ENCODE measurements around the gene AARS2. TPM values are rescaled to one million over a fixed set of nuclear protein-coding genes. Genes with fewer than 3 reads are reported as not detected.

Gene AARS2
- total and polyA plus RNA-seq, 2 of the 8 experiments (the other 6 are each of a cell fraction or from before 2014, with no cell fraction given): 8.6 to 20.4 TPM

DNA sequence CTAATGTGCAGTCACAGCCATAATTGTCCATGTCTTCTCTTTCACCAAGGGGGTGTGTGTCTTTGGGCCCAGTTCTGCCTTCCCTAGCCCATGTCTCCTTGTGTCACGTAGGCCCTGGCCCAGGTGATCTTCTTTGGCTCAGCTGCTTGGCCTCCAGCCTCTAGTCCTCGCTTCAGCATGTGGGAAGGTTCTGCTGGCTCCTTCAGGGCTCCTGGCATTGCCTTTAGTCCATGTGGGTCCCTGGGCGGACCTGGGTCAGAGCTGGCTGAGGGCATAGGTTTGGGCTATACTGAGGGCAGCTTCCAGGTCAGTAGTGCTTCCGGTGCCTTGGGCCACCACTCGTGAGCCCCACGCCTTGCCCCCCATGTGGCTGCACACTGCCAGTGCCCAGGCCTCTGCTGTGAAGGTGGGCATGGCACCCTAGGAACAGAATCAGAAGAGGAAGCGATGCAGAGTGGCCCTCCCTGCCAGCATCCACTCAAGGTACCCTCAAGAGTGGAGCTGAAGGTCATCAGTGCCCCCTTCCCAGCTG is 12.8 kb downstream of the AARS2 start:
- Histone ChIP-seq H3K27me3 (replicated peaks in 1 of 4; ENCODE audit: control insufficient read depth in 3 of 4, extremely low read depth in 1 of 4, insufficient read depth in 3 of 4, low read length in 3 of 4) (peaks cover 0 to 18% (median 12%) of the 10 kb centered on the region in 4 experiments; a peak in 6 of 7 replicates), H3K4me1 (replicated peaks in 1 of 4; ENCODE audit: control insufficient read depth in 3 of 4, insufficient read depth in 4 of 4, low read length in 3 of 4) (peaks cover 0 to 9% (median 4%) of the 10 kb centered on the region in 4 experiments; a peak in 4 of 7 replicates), H4K20me1 (replicated peaks in 1 of 2; ENCODE audit: control insufficient read depth in 1 of 2, insufficient read depth in 2 of 2, low read length in 2 of 2) (peaks cover 2 to 3% of the 10 kb centered on the region in 2 experiments), H3K18ac (ENCODE audit: extremely low read depth, low read length) (no peak overlapping the region), H2BK5ac (ENCODE audit: low read depth, low read length) (no peak overlapping the region), H3K23ac (ENCODE audit: insufficient read length) (no peak overlapping the region), H2AFZ (ENCODE audit: low read length) (no peak overlapping the region), H2BK120ac (replicated peaks; ENCODE audit: low read depth, low read length) (no peak overlapping the region), H3K4ac (replicated peaks; ENCODE audit: insufficient read length, low read depth, low read length) (no peak overlapping the region), H3K9ac (replicated peaks in 1 of 4; ENCODE audit: extremely low read depth in 1 of 4, low read depth in 3 of 4, low read length in 3 of 4) (no peak overlapping the region), H4K91ac (replicated peaks; ENCODE audit: insufficient read length, low read length) (no peak overlapping the region), H3K4me2 (ENCODE audit: insufficient read depth in 1 of 2, low read depth in 2 of 2, low read length in 2 of 2) (no peak overlapping the region), H2BK12ac (ENCODE audit: low read depth, low read length) (no peak overlapping the region), H3K79me2 (ENCODE audit: control insufficient read depth in 1 of 2, insufficient read depth in 2 of 2, low read length in 2 of 2) (no peaks in the 10 kb centered on the region), H4K8ac (ENCODE audit: extremely low read depth, insufficient read depth, low read length) (no peak overlapping the region), H3K4me3 (ENCODE audit: extremely low read depth in 1 of 4, insufficient read depth in 2 of 4, low read depth in 3 of 4, low read length in 4 of 4) (no peak overlapping the region), H3K36me3 (ENCODE audit: control insufficient read depth in 2 of 4, insufficient read depth in 4 of 4, low read length in 3 of 4) (peaks cover 15 to 44% (median 31%) of the 10 kb centered on the region in 4 experiments), H2AK5ac (ENCODE audit: low read depth, low read length) (no peak overlapping the region), H3K79me1 (ENCODE audit: low read depth, low read length) (no peaks in the 10 kb centered on the region), H2BK15ac (ENCODE audit: low read length) (no peak overlapping the region), H3K9me3 (ENCODE audit: insufficient read depth in 2 of 2, low read depth in 1 of 2, low read length in 1 of 2) (no peaks in the 10 kb centered on the region), H3K56ac (replicated peaks; ENCODE audit: insufficient read length, low read depth, low read length) (no peak overlapping the region), H3K14ac (ENCODE audit: insufficient read length) (no peak overlapping the region), H3K23me2 (ENCODE audit: low read depth, low read length) (peaks cover 14% of the 10 kb centered on the region), H4K5ac (ENCODE audit: insufficient read length, low read depth, low read length) (no peak overlapping the region), H2BK20ac (ENCODE audit: low read length) (no peak overlapping the region), H3K27ac (ENCODE audit: low read depth, low read length) (no peak overlapping the region)
- FAIRE-seq (no peak), DNase-seq (ENCODE audit: low read depth in 1 of 2, low spot score in 2 of 2) (no peak)
- no peak for TF ChIP-seq ZNF274 (IDR thresholded peaks at IDR 0.05; ENCODE audit: borderline replicate concordance, extremely low read depth, low read length)
- TF ChIP-seq KDM5A (IDR thresholded peaks at IDR 0.05; ENCODE audit: low read length): no peak
- TF ChIP-seq HDAC6 (IDR thresholded peaks at IDR 0.05; ENCODE audit: low read depth, low read length): no peak
- TF ChIP-seq PHF8 (conservative IDR thresholded peaks at IDR 0.05; ENCODE audit: low read depth, low read length): no peak
- no peak for TF ChIP-seq HDAC2 (IDR thresholded peaks at IDR 0.05; ENCODE audit: borderline replicate concordance in 1 of 2, low read depth in 2 of 2, low read length in 2 of 2)
- TF ChIP-seq MAFK (IDR thresholded peaks at IDR 0.05; ENCODE audit: low read depth, low read length): no peak
- ChIA-PET POLR2A (ENCODE audit: partially characterized antibody) (interaction anchor here (1.0 to 10.4 kb wide), 7 partner anchors 6 to 45 kb away, joined by 3 to 102 read pairs (median 59); partner anchors contain the start of genes AARS2, SLC35B2 and TMEM151B), CTCF (ENCODE audit: partially characterized antibody) (interaction anchor here (0.7 to 13.9 kb wide), 6 partner anchors 10 to 58 kb away, joined by 5 to 330 read pairs (median 8); partner anchors contain the start of genes AARS2, NFKBIE and TMEM151B)
- 84% methylated on average over 7 of the region's 7 CpGs; no CpG with 5 or more reads in 1 of the 2 experiments for WGBS, 2 experiments (ENCODE audit: extremely low coverage in 1 of 2, insufficient coverage in 1 of 2, insufficient read length in 1 of 2, insufficient replicate concordance in 2 of 2, low coverage in 1 of 2, low lambda C conversion rate in 2 of 2, missing lambda C conversion rate in 1 of 2)
